Smooth muscle cell of the coronary artery (primary cell): ENCODE measurements around the gene BTLA. TPM values are rescaled to one million over a fixed set of nuclear protein-coding genes. Genes with fewer than 3 reads are reported as not detected.

Experiments
- total RNA-seq: library from RNA; depleted of rRNA; stranded (reverse); fragments of >200 nt; gene quantifications from 2 replicates; pipeline ENCODE4 v1.2.3, GENCODE V29; 2014; ENCODE audit warnings: low replicate concordance

The BTLA gene
- not detected in 2 replicates for total RNA-seq

GRCh38 chr3:112498914-112499711 lies at the start of gene BTLA:
Gene BTLA (minus strand): TSS chr3:112499472. CDS start chr3:112499358, 114 bp downstream.

Other genes with a start within 250 kb of the BTLA start
- 0.70 and 0.75 TPM in 2 replicates for gene SLC9C1, start 205.3 kb downstream of the BTLA start, total RNA-seq
- gene CD200, start 166.3 kb downstream of the BTLA start, total RNA-seq = 2.6 and 24.0 TPM in 2 replicates
- 66.9 and 80.4 TPM in 2 replicates for gene ATG3, start 62.5 kb upstream of the BTLA start, total RNA-seq
- 18.0 and 21.5 TPM in 2 replicates for gene SLC35A5, start 62.6 kb upstream of the BTLA start, total RNA-seq
- 606 and 2,461 TPM in 2 replicates for gene CCDC80, start 141.7 kb upstream of the BTLA start, total RNA-seq